Ureter (tissue), 1 donor: Measurements from ENCODE around the gene CCNB1. TPM values are rescaled to one million over a fixed set of nuclear protein-coding genes. Genes with fewer than 3 reads are reported as not detected.
"Not testable (repeated sequence)": the region's sequence is repeated elsewhere in the genome, so short reads cannot be mapped to it uniquely, and the experiment has no call there.

ENCODE experiments used
- DNase-seq: peaks from one replicate; pipeline ENCODE4 v3.0.0-alpha.2; 2020; ENCODE audit warnings: low spot score
- total RNA-seq: library from RNA; stranded (reverse); gene quantifications from one replicate; pipeline ENCODE4 v1.2.4, GENCODE V29; 2023
- donor health status: DM: yes; HTN: yes; CAD: no.

CCNB1 gene
- total RNA-seq: 5.3 TPM

DNA sequence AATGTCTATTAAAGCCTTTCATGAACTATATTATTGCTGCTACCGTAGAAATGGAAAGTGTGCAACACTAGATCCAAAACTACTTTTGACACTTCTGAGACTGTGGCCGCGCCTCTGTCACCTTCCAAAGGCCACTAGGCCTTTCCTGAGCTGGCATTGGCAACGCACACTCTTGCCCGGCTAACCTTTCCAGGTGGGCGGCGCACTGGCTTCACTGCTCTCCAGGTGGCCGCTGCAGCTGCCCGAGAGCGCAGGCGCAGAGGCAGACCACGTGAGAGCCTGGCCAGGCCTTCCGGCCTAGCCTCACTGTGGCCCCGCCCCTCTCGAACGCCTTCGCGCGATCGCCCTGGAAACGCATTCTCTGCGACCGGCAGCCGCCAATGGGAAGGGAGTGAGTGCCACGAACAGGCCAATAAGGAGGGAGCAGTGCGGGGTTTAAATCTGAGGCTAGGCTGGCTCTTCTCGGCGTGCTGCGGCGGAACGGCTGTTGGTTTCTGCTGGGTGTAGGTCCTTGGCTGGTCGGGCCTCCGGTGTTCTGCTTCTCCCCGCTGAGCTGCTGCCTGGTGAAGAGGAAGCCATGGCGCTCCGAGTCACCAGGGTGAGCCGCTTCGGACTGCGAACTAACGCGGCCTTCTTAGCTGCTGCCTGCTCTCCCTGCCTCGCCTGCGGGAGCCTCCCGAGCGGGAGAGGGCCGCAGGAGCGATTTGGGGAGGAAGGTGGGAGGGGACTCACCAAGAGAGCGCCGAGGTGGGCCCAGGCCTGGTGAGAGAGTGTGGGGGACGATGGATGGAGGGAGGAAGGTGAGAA, at the start of gene CCNB1:
Gene CCNB1 (plus strand): TSS at position 465 of the 807 bp plus-strand sequence. CDS start 113 bp downstream, at position 578.
- peak; percentile 97 for DNase-seq

GRCh38 chr5:69129413-69129812, 37.5 kb upstream of the CCNB1 start:
- no peak for DNase-seq

DNA sequence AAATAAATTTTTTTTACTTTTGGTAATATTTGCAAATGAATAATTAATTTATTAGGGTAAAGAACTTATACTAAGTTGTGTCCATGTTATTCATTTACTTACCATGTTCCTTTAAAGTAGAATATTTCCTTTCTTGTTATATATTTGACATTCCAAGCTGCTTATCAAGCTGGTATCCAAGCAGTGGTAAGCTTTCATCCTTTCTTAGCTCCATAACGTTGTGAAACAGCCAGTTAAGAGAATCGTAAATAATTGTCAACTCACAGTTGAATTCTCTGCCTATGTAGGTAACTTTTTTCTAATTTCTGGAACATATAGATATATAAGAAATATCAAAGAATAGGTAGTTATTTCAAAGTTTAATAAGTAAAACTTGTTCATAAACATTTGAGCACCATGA, 36.7 kb upstream of the CCNB1 start:
- DNase-seq: no peak

GRCh38 chr5:69131304-69131703, 35.6 kb upstream of the CCNB1 start:
- no peak for DNase-seq

DNA sequence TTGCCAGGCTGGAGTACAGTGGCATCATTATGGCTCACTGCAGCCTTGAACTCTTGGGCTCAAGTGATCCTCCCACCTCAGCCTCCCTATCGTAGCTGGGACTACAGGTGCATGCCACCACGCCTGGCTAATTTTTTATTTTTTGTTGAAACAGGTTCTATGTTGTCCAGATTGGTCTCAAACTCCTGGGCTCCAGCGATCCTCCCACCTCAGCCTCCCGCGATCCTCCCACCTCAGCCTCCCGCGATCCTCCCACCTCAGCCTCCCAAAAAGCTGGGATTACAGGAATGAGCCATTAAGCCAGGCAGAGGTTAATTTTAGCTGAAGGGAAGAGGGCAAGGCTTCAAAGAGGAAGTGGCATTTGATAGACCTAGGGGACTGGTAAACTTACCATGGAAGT, 32.8 kb upstream of the CCNB1 start:
- no peak for DNase-seq

- no peak for DNase-seq
These were observed 30.7 kb upstream of the CCNB1 start for GRCh38 chr5:69136293-69136692.

DNA sequence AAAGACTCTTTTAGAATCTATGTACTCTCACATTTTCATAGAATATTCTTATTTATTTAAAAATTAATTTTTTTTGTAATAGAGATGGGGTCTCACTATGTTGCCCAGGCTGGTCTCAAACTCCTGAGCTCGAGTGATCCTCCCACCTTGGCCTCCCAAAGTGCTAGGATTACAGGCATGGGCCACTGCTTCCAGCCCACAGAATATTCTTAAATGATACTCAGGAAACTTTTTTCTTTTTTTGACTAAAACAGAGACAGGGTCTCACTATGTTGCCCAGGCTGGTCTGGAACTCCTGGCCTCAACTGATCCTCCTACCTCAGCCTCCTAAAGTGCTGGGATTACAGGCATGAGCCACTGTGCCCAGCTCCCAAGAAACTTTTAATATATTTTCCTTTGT, 29.7 kb upstream of the CCNB1 start:
- DNase-seq: not testable (repeated sequence)

DNA sequence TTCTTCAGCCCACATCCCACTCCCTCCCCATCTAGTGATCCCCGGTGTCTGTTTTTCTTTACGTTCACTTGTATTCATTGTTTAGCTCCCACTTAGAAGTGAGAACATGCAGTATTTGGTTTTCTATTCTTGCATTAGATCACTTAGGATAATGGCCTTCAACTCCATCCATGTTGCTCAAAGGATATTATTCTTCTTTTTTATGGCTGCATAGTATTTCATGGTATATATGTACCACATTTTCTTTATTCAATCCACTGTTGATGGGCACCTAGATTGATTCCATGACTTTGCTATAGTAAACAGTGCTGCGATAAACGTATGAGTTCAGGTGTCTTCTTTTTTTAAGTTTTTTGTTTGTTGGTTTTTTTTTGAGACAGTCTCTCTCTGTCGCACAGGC, 29.1 kb upstream of the CCNB1 start:
- DNase-seq: no peak

- DNase-seq: no peak
These were observed 28.2 kb upstream of the CCNB1 start for GRCh38 chr5:69138766-69139165.

DNA sequence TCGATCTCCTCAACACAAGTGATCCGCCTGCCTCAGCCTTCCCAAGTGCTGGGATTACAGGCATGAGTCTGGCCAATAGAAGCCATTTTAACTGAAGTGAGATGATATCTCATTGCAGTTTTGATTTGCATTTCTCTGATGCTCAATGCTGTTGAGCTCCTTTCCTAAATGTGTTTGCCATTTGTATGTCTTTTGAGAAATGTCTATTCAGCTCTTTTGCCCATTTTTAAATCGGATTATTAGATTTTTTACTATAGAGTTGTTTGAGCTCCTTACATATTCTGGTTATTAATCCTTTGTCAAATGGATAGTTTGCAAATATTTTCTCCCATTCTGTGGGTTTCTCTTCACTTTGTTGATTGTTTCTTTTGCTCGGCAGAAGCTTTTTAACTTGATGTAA, 26.7 kb upstream of the CCNB1 start:
- DNase-seq: not testable (repeated sequence)

DNA sequence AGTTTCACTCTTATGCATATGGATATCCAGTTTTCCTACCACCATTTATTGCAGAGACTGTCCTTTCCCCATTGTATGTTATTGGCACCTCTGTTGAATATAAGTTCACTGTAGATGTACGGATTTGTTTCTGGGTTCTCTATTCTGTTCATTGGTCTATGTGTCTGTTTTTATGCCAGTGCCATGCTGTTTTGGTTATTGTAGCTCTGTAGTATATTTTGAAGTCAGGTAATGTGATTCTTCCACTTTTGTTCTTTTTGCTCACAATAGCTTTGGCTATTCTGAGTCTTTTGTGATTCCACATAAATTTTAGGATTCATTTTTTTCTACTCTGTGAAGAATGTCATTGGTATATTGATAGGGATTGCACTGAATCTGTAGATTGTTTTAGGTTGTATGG, 26.1 kb upstream of the CCNB1 start:
- no peak for DNase-seq

DNA sequence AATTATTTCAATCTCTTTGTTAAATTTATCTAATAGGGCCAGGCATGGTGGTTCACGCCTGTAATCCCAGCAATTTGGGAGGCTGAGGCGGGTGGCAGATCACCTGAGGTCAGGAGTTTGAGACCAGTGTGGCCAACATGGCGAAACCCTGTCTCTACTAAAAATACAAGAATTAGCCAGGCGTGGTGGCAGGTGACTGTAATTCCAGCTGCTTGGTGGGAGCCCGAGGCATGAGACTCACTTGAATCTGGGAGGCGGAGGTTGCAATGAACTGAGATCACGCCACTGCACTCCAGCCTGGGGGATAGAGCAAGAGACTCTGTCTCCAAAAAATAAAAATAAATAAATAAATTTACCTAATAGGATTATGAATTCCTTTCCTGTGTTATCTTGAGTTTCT, 18.4 kb upstream of the CCNB1 start:
- not testable (repeated sequence) for DNase-seq

DNA sequence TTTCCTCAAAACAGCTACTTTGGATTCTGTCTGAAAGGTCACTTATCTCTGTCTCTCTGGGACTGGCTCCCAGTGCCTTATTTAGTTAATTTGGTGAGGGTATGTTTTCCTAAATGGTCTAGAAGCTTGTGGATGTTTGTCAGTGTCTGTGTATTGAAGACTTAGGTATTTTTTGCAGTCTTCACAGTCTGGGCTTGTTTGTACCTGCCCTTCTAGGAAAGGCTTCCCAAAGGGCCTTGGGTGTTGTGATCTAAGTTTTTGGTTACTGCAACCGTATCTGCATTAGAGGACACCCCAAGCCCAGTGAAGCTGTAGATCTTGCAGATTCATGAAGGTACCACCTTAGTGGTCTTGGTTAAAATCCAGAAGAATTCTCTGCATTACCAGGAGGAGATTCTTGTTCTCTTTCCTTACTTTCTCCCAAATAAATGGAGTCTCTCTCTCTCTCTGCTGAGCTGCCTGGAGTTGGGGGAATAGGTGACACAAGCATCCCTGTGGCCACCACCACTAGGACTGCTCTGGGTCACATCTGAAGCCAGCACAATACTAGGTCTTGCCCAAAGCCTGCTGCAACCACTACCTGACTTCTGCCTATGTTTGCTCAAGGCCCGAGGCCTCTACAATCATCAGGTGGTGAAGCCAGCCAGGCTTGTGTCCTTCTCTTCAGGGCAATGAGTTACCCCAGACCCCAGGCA, 17.8 kb upstream of the CCNB1 start:
- no peak for DNase-seq

DNA sequence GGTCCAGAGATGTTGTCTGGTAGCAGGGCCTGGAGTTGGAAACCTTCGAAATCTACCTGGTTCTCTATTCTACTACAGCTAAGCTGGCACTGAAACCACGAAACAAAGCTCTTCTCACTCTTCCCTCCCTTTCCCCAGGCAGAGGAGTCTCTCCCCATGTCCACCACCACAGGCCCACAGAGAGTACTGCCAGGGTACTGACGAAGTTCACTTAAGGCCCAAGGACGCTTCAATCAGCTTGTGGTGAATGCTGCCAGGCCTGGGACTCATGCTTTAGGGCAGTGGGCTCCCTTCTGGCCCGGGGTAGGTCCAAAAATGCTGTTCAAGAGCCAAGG, 17.3 kb upstream of the CCNB1 start:
- no peak for DNase-seq

DNA sequence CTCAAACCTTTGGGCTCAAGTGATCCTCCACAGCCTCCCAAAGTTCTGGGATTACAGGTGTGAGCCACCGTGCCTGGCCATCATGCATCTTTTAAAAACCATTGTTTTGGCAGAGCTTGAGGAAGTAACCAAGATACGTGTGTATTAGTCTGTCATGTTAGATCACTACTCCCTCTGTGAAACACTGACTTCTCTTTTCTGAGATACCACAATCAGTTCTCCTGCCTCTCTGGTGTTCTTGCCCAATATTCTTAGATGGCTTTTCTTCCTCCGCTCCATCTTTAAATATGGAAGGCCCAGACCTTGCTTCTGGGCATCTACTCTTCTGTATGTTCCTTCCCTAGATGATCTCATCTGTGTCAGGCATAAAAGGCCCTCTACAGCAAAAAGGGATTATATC, 14.2 kb upstream of the CCNB1 start:
- DNase-seq: no peak

DNA sequence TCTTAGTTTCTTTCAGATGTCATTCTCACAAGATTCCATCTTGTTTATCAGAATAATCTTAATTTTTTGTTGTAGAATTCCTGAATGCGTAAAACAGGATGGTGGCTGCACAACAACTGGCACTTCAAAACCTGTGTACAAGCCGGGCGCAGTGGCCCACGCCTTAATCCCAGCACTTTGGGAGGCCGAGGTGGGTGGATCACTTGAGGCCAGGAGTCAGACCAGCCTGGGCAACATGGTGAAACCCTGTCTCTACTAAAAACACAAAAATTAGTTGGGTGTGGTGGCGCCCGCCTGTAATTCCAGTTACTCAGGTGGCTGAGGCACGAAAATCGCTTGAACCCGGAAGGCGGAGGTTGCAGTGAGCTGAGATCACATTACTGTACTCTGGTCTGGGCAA, 10.5 kb upstream of the CCNB1 start:
- no peak for DNase-seq

DNA sequence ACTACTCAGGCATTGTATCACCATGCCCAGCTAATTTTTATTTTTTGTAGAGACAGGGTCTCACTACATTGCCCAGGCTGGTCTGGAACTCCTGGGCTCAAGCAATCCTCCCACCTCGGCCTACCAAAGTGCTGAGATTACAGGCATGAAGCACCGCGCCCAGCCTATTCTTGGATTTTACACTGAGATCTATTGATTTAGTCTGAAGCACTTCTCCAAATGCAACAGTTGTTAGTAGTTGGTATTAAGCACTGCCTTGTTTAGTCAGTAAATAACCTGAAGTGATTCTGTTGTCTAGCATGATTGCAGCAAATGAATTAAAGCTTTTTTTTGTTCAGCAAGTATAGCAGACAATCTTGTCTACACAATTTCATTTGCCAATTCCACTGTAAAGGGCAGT, 8.9 kb upstream of the CCNB1 start:
- DNase-seq: no peak

- DNase-seq: no peak
These were observed 6.3 kb upstream of the CCNB1 start for GRCh38 chr5:69160651-69161050.

DNA sequence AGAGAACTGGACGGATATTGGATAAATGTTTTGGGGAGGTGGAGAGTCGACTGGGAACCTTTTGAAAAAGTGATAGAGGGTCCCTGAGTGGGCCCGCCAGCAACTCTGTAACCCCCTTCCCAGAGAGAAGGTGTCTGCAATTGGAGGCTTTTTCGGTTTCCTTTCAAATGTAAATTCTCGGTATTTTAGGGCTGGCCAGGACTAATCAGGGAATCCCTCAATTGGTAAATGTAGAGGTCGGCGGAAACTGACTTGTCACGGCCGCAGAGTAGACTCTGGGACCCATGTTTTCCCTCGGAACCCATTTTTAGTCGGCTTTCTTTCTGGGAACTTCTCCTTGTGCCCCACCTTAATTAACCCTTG, 524 bp downstream of the CCNB1 start:
- no peak for DNase-seq

GRCh38 chr5:69167929-69168328, 979 bp downstream of the CCNB1 start:
- DNase-seq: no peak

- no peak for DNase-seq
These were observed 3.5 kb downstream of the CCNB1 start for GRCh38 chr5:69170495-69170894.

GRCh38 chr5:69170969-69171368, 4.0 kb downstream of the CCNB1 start:
- DNase-seq: no peak

- not testable (repeated sequence) for DNase-seq
These were observed 14.8 kb downstream of the CCNB1 start for GRCh38 chr5:69181659-69182293.
